NCI-H1694 treated with DMSO at 0.1 percent for 48 hours (cell line): ENCODE data around the gene LEF1.

ENCODE experiments used
- DNase-seq: peaks from one replicate; lab custom pipeline; 2025; lab: John Stamatoyannopoulos, UW

LEF1 gene

DNA sequence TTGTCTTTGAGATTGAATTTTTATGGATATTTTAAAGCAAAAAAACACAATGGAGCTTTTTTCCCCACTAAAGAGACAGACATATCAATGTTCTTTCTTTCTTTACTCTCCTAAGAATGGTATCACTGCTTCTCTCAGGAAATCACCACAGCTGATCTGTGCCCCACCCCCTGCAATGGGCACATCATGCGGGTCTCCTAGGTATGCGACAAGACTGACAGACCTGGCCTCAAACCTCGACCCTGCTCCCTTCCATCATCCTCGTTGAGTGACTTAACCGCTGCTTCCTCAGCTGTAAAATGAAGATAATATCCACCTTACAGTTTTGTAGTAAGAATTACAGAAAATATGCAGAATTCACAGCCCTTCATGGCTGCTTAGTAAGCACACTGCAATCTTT, 58.3 kb downstream of the LEF1 start:
- DNase-seq = no peak

DNA sequence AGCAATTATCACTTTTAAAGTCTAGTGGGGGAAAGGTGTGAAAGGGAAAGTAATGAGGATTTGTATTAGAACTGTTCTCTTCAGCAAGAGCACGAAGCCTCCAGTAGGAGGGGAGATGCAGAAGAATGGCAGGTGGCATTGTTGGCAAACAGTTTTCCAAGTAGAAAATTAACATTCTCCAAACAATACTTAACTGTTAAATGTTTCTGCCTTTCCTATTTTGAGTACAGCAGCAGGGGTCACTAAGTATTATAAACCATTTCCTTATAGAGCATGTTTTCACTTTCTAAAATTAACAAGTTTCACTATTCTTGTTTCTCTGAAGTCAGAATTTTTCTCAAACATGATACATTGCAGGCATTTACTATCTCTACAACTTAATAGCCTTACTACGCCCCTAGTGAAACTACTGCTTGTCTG, 58.7 kb downstream of the LEF1 start:
- no peak for DNase-seq

- no peak for DNase-seq
Observed at GRCh38 chr4:108109111-108109510, 59.6 kb downstream of the LEF1 start.

- no peak for DNase-seq
Observed at GRCh38 chr4:108107729-108108382, 60.9 kb downstream of the LEF1 start.

- no peak for DNase-seq
Observed at GRCh38 chr4:108107101-108107500, 61.6 kb downstream of the LEF1 start.

DNA sequence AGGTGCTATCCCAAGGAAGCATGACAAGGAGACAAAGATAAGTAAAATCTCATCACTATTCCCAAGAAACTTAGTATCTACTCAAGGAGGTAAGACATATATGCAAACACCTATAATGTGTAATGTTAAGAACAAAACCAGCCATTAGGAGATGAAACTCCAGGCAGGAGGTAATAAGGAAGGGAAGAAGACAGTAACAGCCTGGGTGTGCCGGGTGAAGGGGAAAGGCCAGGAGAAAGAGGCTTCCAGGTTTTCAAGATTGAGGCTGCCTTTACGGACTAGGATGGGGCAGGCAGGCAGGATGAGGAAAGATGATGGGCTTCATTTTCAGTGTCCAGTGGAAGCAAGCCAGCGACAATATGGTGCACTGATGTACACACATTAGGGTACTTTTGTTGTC, 62.5 kb downstream of the LEF1 start:
- no peak for DNase-seq

GRCh38 chr4:108103099-108103862, 65.5 kb downstream of the LEF1 start:
- no peak for DNase-seq

GRCh38 chr4:108100827-108101226, 67.9 kb downstream of the LEF1 start:
- DNase-seq = no peak

DNA sequence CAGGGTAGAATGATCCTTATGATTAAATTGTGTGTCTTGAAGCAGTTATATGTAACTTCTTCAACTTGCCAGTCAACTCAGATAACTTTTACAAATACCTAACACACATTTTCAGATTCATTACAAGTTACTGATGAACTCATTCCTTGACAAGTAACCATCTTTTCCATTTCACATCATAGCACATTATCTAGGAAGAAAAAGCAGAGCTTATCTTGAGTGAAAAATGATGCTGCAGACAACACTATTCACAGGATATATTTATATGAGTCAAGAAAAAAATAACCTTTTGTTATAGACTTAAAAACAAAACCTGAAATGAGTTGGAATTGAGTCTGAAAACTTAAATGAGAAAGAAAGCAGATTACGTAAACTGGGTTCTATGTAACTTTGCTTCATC, 68.9 kb downstream of the LEF1 start:
- no peak for DNase-seq

DNA sequence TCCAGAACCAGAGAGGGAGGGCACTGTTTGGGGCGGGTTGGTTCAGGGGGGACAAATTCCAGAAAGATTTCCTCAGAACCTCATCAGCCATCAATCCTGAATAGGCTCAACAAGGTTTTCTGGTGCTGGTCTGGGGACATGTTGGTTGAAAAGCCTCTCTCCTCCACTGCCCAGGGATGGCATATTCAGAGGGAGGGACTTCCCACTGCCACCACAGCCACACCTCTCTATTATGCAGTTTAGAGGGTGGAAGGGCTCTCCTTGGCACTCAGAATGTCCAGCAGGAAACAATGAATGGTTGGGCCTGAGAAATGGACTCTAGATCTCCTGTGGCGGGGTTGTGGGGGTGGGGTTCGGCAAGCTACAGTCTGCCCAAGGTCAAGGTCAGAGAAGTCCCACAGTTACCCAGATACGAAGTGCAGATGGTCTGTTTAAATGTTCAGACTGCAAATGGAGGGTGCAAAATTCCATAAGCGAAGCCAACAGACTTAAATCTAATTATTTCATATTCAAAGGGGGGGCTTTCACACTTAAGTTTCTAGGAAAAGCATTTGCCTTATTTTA, 70.7 kb downstream of the LEF1 start:
- DNase-seq = no peak

DNA sequence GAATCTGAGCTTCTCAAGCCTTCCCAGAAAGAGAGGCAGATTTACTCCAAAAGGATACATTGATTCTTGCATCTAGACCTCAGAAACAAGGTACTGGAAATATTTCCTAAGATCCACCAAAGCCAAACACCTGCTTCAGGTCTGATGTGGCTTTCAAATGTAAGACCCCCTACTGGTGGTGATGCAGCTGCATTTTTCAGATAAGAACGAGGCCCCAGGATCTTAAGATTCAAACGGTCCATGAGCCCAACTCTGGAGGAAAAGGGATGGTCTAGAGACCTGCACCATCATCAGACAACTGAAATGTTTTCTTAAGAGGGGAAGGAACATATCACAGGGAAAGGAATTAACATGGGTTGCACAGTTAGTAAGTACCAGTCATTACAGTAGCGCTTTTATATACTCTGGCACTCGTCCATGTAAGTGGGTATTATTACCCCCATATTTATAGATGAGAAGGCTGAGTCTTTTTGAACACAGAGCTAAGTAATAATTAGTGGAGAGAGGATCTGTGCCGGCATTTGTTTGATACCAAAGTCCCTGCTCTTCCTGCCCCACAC, 73.7 kb downstream of the LEF1 start:
- DNase-seq = no peak

DNA sequence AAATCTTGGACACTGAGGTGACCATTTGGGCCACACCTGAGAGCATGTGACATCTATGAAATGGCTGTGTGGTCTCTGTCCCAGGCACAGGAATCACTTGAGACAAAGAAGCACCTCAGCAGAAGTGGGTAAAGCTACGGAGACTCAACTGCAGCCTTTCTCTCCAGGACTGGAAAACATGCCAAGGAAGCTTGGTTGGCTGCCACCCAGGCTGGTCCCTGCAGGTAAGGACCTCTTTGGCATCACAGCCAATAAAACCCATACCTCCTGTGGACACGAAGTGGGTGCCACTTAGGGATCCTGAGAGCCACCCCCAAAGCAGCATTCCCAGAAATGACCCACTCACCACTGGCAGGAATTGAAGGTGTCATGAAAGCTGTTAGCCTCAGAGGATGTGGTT, 74.6 kb downstream of the LEF1 start:
- no peak for DNase-seq

- DNase-seq = no peak
Observed at GRCh38 chr4:108092288-108092687, 76.4 kb downstream of the LEF1 start.

GRCh38 chr4:108087293-108087967, 81.3 kb downstream of the LEF1 start:
- no peak for DNase-seq

DNA sequence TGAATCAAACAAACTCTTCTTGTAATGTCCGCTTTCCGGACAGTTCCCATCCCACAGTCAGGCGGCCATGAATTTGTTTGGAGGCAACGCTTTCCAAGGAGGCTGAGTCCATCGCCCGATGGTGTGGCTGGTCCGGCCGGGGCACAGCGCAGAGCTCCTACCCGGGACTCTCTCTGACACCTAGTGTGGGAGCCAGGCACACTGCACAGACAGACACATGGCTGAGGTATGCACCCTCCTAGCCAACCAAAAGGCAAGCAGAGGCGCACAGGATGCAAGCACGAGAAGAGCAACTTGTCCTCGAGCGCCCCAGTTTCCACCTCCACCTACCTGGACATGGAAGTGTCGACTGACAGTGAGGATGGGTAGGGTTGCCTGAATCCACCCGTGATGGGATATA, 87.5 kb downstream of the LEF1 start:
- no peak for DNase-seq

DNA sequence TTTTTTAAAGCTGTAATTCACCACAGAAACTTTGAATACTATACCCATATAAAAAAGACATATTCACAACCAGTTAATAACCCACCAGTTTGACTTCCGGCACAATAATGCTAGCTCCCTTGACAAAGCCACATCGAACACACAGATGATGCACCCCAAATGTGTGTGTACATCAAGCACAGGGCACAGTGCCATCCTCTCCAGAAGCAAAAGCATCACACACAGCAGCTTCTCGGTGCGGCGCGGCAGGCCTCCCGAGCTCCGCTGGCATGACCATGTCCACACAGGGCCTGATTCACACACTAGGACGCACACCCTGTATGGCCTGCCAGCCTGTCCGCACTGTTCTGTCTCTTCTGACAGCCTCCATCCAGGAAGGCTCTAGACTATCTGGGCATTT, 88.0 kb downstream of the LEF1 start:
- DNase-seq = no peak

DNA sequence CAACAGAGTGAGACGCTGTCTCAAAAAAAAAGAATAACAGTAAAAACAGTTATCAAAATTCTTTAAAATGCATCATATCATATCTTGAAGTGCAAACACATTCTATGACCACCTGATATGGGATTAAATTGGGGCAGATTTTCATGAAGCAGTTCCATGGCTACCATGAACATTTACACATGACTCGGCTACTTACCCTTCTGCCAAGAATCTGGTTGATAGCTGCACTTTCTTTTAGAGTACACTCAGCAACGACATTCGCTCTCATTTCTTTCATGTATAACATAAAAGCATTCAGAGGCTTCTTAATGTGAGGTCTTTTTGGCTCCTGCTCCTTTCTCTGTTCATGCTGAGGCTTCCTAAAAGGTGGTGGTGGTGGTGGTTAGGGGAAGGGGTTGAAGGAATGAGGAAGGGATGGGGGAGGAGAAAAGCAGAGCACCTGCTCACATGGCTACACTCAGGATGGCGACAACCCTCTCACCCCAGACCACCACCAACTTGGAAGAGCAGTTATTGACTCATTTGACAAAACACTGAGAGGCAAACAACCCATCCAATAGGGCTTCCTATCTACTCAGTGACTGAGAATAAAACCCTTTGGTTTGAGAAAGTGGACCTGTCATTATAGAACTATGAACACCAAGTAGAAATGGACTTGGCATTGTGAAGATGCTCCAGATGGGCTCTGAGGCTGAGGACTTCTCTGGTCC, 90.6 kb downstream of the LEF1 start:
- no peak for DNase-seq

DNA sequence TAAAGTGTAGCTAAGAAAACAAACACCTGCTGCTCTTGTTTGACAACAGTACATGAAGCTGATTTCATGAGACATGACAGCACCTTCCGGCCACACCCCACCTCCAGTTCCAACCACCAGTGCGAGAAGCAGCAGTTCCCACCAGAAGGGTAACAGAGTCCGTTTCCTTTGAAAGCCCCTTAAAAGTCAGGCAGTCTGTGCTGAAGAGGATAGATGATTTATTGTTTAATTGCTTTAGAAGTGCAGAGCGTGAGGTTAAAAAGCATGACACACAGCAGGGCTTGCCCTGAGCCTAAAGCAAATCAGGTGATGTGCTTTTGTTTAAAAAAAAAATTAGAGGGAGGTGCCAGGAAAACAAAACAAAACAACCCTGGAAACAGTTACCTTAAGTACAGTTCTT, 96.4 kb downstream of the LEF1 start:
- DNase-seq = no peak

- DNase-seq = no peak
Observed at GRCh38 chr4:108070775-108071174, 98.0 kb downstream of the LEF1 start.

DNA sequence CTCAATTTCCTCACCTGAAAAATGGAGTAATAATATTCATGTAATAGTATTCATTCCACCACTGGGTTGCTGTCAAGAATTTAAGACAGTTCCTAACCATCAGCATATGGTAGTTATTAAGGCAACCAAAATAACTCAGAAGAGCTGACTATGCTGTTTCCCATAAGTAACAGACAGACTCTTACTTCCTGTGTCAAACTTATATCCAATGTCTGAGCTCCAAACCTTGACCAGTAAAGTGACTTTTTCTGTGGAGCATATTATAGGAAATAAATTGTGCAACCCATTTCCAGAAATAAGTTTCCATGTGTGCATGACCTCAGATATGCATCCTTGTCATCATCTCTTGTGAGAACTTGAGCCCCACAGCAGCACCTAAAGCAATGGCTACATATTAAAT, 100.3 kb downstream of the LEF1 start:
- no peak for DNase-seq

- DNase-seq = no peak
Observed at GRCh38 chr4:108060686-108061321, 107.9 kb downstream of the LEF1 start.

DNA sequence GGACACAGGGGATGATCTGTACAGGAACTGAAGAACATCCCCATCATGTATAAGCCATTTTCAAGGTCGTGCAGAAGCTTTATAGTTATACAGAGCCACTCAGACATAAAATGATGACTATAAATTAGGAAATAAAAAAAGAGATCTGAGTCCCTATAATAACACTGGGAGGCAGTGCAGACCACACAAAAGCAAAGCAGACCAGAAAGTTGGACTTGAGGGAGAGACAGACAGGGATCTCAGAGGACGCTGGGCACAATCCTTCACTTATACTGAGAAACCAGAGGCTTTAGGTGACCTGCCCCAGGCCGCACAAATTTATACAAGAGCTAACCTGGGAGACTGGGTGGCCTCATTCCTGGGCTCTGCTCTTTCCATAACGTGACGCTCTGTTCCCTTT, 108.6 kb downstream of the LEF1 start:
- DNase-seq = no peak
